H1 (cell line): ENCODE measurements around the gene DPYSL4. TPM values are rescaled to one million over a fixed set of nuclear protein-coding genes. Genes with fewer than 3 reads are reported as not detected.

ENCODE experiments used
- CTCF ChIA-PET: fragments of 300-600 bp; sonication (Branson Sonifier 250); formaldehyde crosslinking; loops from one replicate; lab custom pipeline; 2021; ENCODE audit not compliant: partially characterized antibody; lab: Charles Lee
- POLR2A ChIA-PET: fragments of 300-600 bp; sonication (Branson Sonifier 250); formaldehyde crosslinking; loops from one replicate; lab custom pipeline; 2021; ENCODE audit warnings: inconsistent platforms; ENCODE audit not compliant: partially characterized antibody; lab: Charles Lee
- DNase-seq, 2 experiments: peaks; one replicate each; pipeline versions ENCODE4 v3.0.0 to v3.0.0-alpha.2; 2010 to 2022; ENCODE audit warnings: low spot score in 2 of 2, low read depth in 1 of 2, mixed read lengths in 1 of 2
- FAIRE-seq: peaks from 2 replicates; lab custom pipeline; 2011; peaks lifted over from hg19 to GRCh38; lab: Jason Lieb, UNC
- H2AFZ ChIP-seq: 2 replicates; pipeline ENCODE4 v1.8.1; 2012; ENCODE audit warnings: low read length, inconsistent platforms
- H2AK5ac ChIP-seq: 2 replicates; pipeline ENCODE4 v1.6.1; 2013; ENCODE audit warnings: low read depth, low read length
- H2BK120ac ChIP-seq: replicated peaks from 2 replicates; pipeline ENCODE3; 2013; ENCODE audit warnings: low read depth, low read length, inconsistent platforms
- H2BK12ac ChIP-seq: 2 replicates; pipeline ENCODE4 v1.6.1; 2013; ENCODE audit warnings: low read depth, low read length
- H2BK15ac ChIP-seq: 2 replicates; pipeline ENCODE4 v1.6.1; 2013; ENCODE audit warnings: low read length
- H2BK20ac ChIP-seq: 2 replicates; pipeline ENCODE4 v1.6.1; 2013; ENCODE audit warnings: low read length
- H2BK5ac ChIP-seq: 2 replicates; pipeline ENCODE4 v1.6.1; 2013; ENCODE audit warnings: low read depth, low read length
- H3K14ac ChIP-seq: 2 replicates; pipeline ENCODE4 v1.6.1; 2013; ENCODE audit warnings: inconsistent platforms; ENCODE audit not compliant: insufficient read length
- H3K18ac ChIP-seq: 2 replicates; pipeline ENCODE4 v1.6.1; 2013; ENCODE audit warnings: low read length; ENCODE audit errors: extremely low read depth
- H3K23ac ChIP-seq: 2 replicates; pipeline ENCODE4 v1.6.1; 2013; ENCODE audit warnings: inconsistent platforms; ENCODE audit not compliant: insufficient read length
- H3K23me2 ChIP-seq: 2 replicates; pipeline ENCODE4 v1.6.1; 2013; ENCODE audit warnings: low read depth, low read length
- H3K27ac ChIP-seq: 2 replicates; pipeline ENCODE4 v1.6.1; 2011; ENCODE audit warnings: low read depth, low read length, inconsistent platforms
- H3K27me3 ChIP-seq, 4 experiments: replicated peaks in 1 of 4; 1 replicate in 1 of 4; 2 replicates in 3 of 4; pipeline versions ENCODE4 v1.6.1 to v1.8.1; 2011 to 2013; ENCODE audit warnings: low read length in 3 of 4, mild to moderate bottlenecking in 3 of 4, inconsistent platforms in 2 of 4, mixed read lengths in 2 of 4, moderate library complexity in 1 of 4; ENCODE audit not compliant: control insufficient read depth in 3 of 4, insufficient read depth in 3 of 4; ENCODE audit errors: extremely low read depth in 1 of 4
- H3K36me3 ChIP-seq, 4 experiments: 2 replicates each; pipeline versions ENCODE4 v1.6.1 to v1.8.1; 2011 to 2013; ENCODE audit warnings: mild to moderate bottlenecking in 4 of 4, low read length in 3 of 4, moderate library complexity in 2 of 4, control low read depth in 1 of 4, inconsistent platforms in 1 of 4; ENCODE audit not compliant: insufficient read depth in 4 of 4, control insufficient read depth in 2 of 4
- H3K4ac ChIP-seq: replicated peaks from 2 replicates; pipeline ENCODE3; 2013; ENCODE audit warnings: low read length, low read depth, mixed read lengths, inconsistent platforms; ENCODE audit not compliant: insufficient read length
- H3K4me1 ChIP-seq, 4 experiments: replicated peaks in 1 of 4; 1 replicate in 1 of 4; 2 replicates in 3 of 4; pipeline versions ENCODE4 v1.6.1 to v1.8.1; 2011 to 2013; ENCODE audit warnings: low read length in 3 of 4, inconsistent platforms in 2 of 4, mixed read lengths in 1 of 4; ENCODE audit not compliant: insufficient read depth in 4 of 4, control insufficient read depth in 3 of 4
- H3K4me2 ChIP-seq, 2 experiments: 2 replicates each; pipeline versions ENCODE4 v1.6.1 to v1.8.1; 2011 to 2013; ENCODE audit warnings: low read depth in 2 of 2, low read length in 2 of 2, control low read depth in 1 of 2, inconsistent platforms in 1 of 2, mild to moderate bottlenecking in 1 of 2; ENCODE audit not compliant: insufficient read depth in 1 of 2
- H3K4me3 ChIP-seq, 4 experiments: fragments of 200-600, 300-600 bp in 1 of 4; sonication (generic), shearing (Covaris generic), sonication (Bioruptor Twin) in 1 of 4; 2 replicates each; pipeline versions ENCODE4 v1.5.1 to v1.8.1; 2011 to 2016; ENCODE audit warnings: low read length in 4 of 4, low read depth in 3 of 4, control low read depth in 2 of 4, inconsistent platforms in 2 of 4, mild to moderate bottlenecking in 2 of 4, mixed read lengths in 1 of 4, moderate library complexity in 1 of 4; ENCODE audit not compliant: insufficient read depth in 2 of 4; ENCODE audit errors: extremely low read depth in 1 of 4
- H3K56ac ChIP-seq: replicated peaks from 2 replicates; pipeline ENCODE3; 2013; ENCODE audit warnings: low read depth, mild to moderate bottlenecking, mixed read lengths, low read length, inconsistent platforms; ENCODE audit not compliant: insufficient read length
- H3K79me1 ChIP-seq: 2 replicates; pipeline ENCODE4 v1.6.1; 2013; ENCODE audit warnings: low read depth, low read length, control low read depth
- H3K79me2 ChIP-seq, 2 experiments: 2 replicates each; pipeline versions ENCODE4 v1.6.1 to v1.8.1; 2012 to 2013; ENCODE audit warnings: low read length in 2 of 2, mild to moderate bottlenecking in 2 of 2, inconsistent platforms in 1 of 2; ENCODE audit not compliant: insufficient read depth in 2 of 2, control insufficient read depth in 1 of 2
- H3K9ac ChIP-seq, 4 experiments: replicated peaks in 1 of 4; 1 replicate in 1 of 4; 2 replicates in 3 of 4; pipeline versions ENCODE4 v1.6.1 to v1.8.1; 2011 to 2013; ENCODE audit warnings: low read depth in 3 of 4, low read length in 3 of 4, control low read depth in 2 of 4, mild to moderate bottlenecking in 2 of 4, moderate library complexity in 2 of 4, inconsistent platforms in 1 of 4; ENCODE audit errors: extremely low read depth in 1 of 4
- H3K9me3 ChIP-seq, 2 experiments: 2 replicates each; pipeline versions ENCODE4 v1.6.1 to v1.8.1; 2012 to 2013; ENCODE audit warnings: mild to moderate bottlenecking in 2 of 2, moderate library complexity in 2 of 2, control low read depth in 1 of 2, inconsistent platforms in 1 of 2, low read depth in 1 of 2, low read length in 1 of 2, mixed read lengths in 1 of 2; ENCODE audit not compliant: insufficient read depth in 2 of 2
- H4K20me1 ChIP-seq, 2 experiments: replicated peaks in 1 of 2; 2 replicates each; pipeline versions ENCODE3 to v1.8.1; 2011 to 2013; ENCODE audit warnings: inconsistent platforms in 2 of 2, low read length in 2 of 2, mild to moderate bottlenecking in 1 of 2; ENCODE audit not compliant: insufficient read depth in 2 of 2, control insufficient read depth in 1 of 2
- H4K5ac ChIP-seq: 2 replicates; pipeline ENCODE4 v1.6.1; 2013; ENCODE audit warnings: low read length, low read depth, mixed read lengths, inconsistent platforms; ENCODE audit not compliant: insufficient read length
- H4K8ac ChIP-seq: 2 replicates; pipeline ENCODE4 v1.8.0; 2013; ENCODE audit warnings: mild to moderate bottlenecking, moderate library complexity, low read length, inconsistent platforms; ENCODE audit not compliant: insufficient read depth; ENCODE audit errors: extremely low read depth
- H4K91ac ChIP-seq: replicated peaks from 2 replicates; pipeline ENCODE3; 2013; ENCODE audit warnings: low read length, mixed read lengths, inconsistent platforms; ENCODE audit not compliant: insufficient read length
- BRCA1 ChIP-seq: IDR thresholded peaks from 2 replicates; pipeline ENCODE4 v1.6.1; 2012; ENCODE audit warnings: low read depth, low read length, improper control_type of control experiment
- CBX5 ChIP-seq: fragments of 300-800, 300-1000 bp; sonication (generic); IDR thresholded peaks from 2 replicates; pipeline ENCODE4 v1.7.1; 2016; ENCODE audit warnings: antibody characterized with exemption, low read length, low read depth
- E2F6 ChIP-seq: IDR thresholded peaks from 2 replicates; pipeline ENCODE4 v1.6.1; 2012; ENCODE audit warnings: inconsistent platforms
- EZH2 ChIP-seq: fragments of 200-600 bp; sonication (generic); IDR thresholded peaks from 2 replicates; pipeline ENCODE4 v1.7.1; 2012; ENCODE audit warnings: low read depth, mild to moderate bottlenecking, moderate library complexity, low read length, inconsistent platforms; ENCODE audit not compliant: severe bottlenecking
- NANOG ChIP-seq: IDR thresholded peaks from 2 replicates; pipeline ENCODE4 v1.6.1; 2011; ENCODE audit warnings: low read length, low read depth, mild to moderate bottlenecking, inconsistent platforms; ENCODE audit not compliant: insufficient read depth, poor library complexity, severe bottlenecking
- SIX5 ChIP-seq: IDR thresholded peaks from 2 replicates; pipeline ENCODE4 v1.6.1; 2011; ENCODE audit warnings: mild to moderate bottlenecking, low read depth, low read length
- TAF1 ChIP-seq: IDR thresholded peaks from 2 replicates; pipeline ENCODE4 v1.6.1; 2011; ENCODE audit warnings: mild to moderate bottlenecking, low read depth, low read length
- TAF7 ChIP-seq: optimal IDR thresholded peaks from 2 replicates; pipeline ENCODE3; 2011; ENCODE audit warnings: low read depth, mild to moderate bottlenecking, inconsistent platforms, low read length, moderate library complexity, borderline replicate concordance
- USF2 ChIP-seq: IDR thresholded peaks from 2 replicates; pipeline ENCODE4 v1.6.1; 2011; ENCODE audit warnings: low read length, improper control_type of control experiment
- WGBS, 2 experiments: shearing (Covaris generic) in 1 of 2; methylation state at CpG; one replicate each; pipeline versions ENCODE4 v1.1.6 to v1.1.7; 2013 to 2015; ENCODE audit warnings: low lambda C conversion rate in 2 of 2, mixed read lengths in 2 of 2, inconsistent platforms in 1 of 2, low coverage in 1 of 2, missing lambda C conversion rate in 1 of 2; ENCODE audit not compliant: insufficient replicate concordance in 2 of 2, insufficient coverage in 1 of 2, insufficient read length in 1 of 2; ENCODE audit errors: extremely low coverage in 1 of 2, missing lambda C conversion rate in 1 of 2; 5-methylcytosine and 5-hydroxymethylcytosine counted together
- polyA plus RNA-seq, 7 experiments: library from polyadenylated mRNA; depleted of rRNA in 3 of 7; stranded (reverse) in 5 of 7; unstranded in 2 of 7; fragments of >200 nt in 5 of 7; fragments of 200-250 nt in 2 of 7; gene quantifications; 1 replicate in 5 of 7; 2 replicates in 1 of 7; 4 replicates in 1 of 7; pipeline versions ENCODE4 v1.2.1 to v1.2.3, GENCODE V29; 2011 to 2013; ENCODE audit warnings: missing spikeins in 2 of 7, mixed read lengths in 2 of 7
- total RNA-seq: library from RNA; stranded (reverse); fragmentation: NEBNext Ultra II Directional; extraction: Animal tissue kit (Norgen Biotek cat#: 25700); gene quantifications from 2 replicates; pipeline ENCODE4 v1.2.1, GENCODE V29; 2021
- TF ChIP-seq, protein P1 (sequence below): IDR thresholded peaks from 2 replicates; pipeline ENCODE4 v1.6.1; 2012; ENCODE audit warnings: inconsistent platforms

Gene DPYSL4
- total and polyA plus RNA-seq, 2 of the 8 experiments (the other 6 are each of a cell fraction or from before 2014, with no cell fraction given), result 12.9 to 15.2 TPM

- Histone ChIP-seq H2AFZ (no peak overlapping the region), H4K5ac (no peak overlapping the region)
- CTCF ChIA-PET, result no interaction called here
- TF ChIP-seq BRCA1 (no peak), E2F6 (no peak), EZH2 (no peak), NANOG (no peak), SIX5 (no peak), TAF1 (no peak), CBX5 (no peak), USF2 (no peak), TAF7 (no peak)
- TF ChIP-seq, protein P1, sequence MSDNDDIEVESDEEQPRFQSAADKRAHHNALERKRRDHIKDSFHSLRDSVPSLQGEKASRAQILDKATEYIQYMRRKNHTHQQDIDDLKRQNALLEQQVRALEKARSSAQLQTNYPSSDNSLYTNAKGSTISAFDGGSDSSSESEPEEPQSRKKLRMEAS, result no peak
- TF ChIP-seq, all 59 proteins: peak for 0
- POLR2A ChIA-PET, result no interaction called here
- WGBS, 2 experiments, result 92% methylated on average over 6 of the region's 6 CpGs; no CpG with 5 or more reads in 1 of the 2 experiments
- no peak overlapping the region for H3K4ac ChIP-seq
- DNase-seq (no peak), FAIRE-seq (no peak)
- H3K4me3 ChIP-seq, result no peak overlapping the region
- H3K4me1 ChIP-seq, result peaks cover 0 to 3% (median 2%) of the 10 kb centered on the region in 4 experiments; a peak in 4 of 7 replicates
- no peaks in the 10 kb centered on the region for H3K27me3 ChIP-seq
- H2BK20ac ChIP-seq, result no peak overlapping the region
- no peaks in the 10 kb centered on the region for H3K36me3 ChIP-seq
- no peaks in the 10 kb centered on the region for H3K9me3 ChIP-seq
- H3K23me2 ChIP-seq, result no peaks in the 10 kb centered on the region
- H3K9ac ChIP-seq, result no peak overlapping the region
- H4K91ac ChIP-seq, result no peak overlapping the region
- no peak overlapping the region for H2BK120ac ChIP-seq
- H2BK5ac ChIP-seq, result no peak overlapping the region
- peaks cover 0 to 2% of the 10 kb centered on the region in 2 experiments for H4K20me1 ChIP-seq
- H4K8ac ChIP-seq, result no peak overlapping the region
- H2BK12ac ChIP-seq, result no peak overlapping the region
- no peak overlapping the region for H3K56ac ChIP-seq
- H2AK5ac ChIP-seq, result no peak overlapping the region
- no peak overlapping the region for H3K27ac ChIP-seq
- H3K79me1 ChIP-seq, result no peaks in the 10 kb centered on the region
- H3K4me2 ChIP-seq, result no peak overlapping the region
- H3K79me2 ChIP-seq, result no peaks in the 10 kb centered on the region
- no peak overlapping the region for H3K23ac ChIP-seq
- no peak overlapping the region for H3K14ac ChIP-seq
- no peak overlapping the region for H3K18ac ChIP-seq
- H2BK15ac ChIP-seq, result no peak overlapping the region
Measured at GRCh38 chr10:132229096-132229495, 42.3 kb downstream of the DPYSL4 start.
